NB4 (cell line): ENCODE results near the gene PKM.

ENCODE experiments used
- DNase-seq: peaks from one replicate; pipeline ENCODE4 v3.0.0; 2010; ENCODE audit warnings: low read depth
- H3K4me3 ChIP-seq: one replicate; pipeline ENCODE4 v1.5.1; 2011; ENCODE audit warnings: mild to moderate bottlenecking, low read depth, low read length, moderate library complexity
- MYC ChIP-seq: IDR thresholded peaks from 2 replicates; pipeline ENCODE4 v1.6.1; 2011; ENCODE audit warnings: low read depth, low read length
- POLR2A ChIP-seq: IDR thresholded peaks from 2 replicates; pipeline ENCODE4 v1.6.1; 2011; ENCODE audit warnings: mild to moderate bottlenecking; ENCODE audit not compliant: insufficient read length; ENCODE audit errors: extremely low read depth
- TF ChIP-seq, protein P1 (sequence below): IDR thresholded peaks from one replicate; pipeline ENCODE4 v1.5.1; 2012; ENCODE audit warnings: low read depth, low read length
- TF ChIP-seq, protein P2 (sequence below): IDR thresholded peaks from 2 replicates; pipeline ENCODE4 v1.6.1; 2011; ENCODE audit warnings: low read depth, low read length

Gene PKM

DNA sequence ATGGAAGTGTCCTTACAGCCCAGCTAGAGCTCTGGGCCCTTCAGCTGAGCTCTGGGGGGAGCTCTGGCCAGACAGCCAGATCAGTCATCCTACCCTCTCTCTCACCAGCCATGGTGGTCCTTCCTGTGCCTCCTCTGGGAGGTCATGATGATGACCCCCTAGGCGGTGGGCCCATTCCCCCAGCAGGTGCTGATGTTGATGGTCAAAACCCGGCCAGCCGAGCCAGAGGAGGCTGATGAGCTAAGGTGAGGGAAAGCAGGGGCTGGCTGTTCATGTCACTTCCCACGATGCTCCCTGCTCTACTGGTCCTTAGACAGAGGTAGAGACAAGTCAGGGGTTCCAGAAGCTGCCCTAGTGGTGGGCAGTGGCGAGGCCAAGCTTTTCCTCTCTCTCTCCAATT is 68.4 kb downstream of the PKM start:
- no peak for DNase-seq
- no peak overlapping the region for H3K4me3 ChIP-seq
- TF ChIP-seq, protein P1, sequence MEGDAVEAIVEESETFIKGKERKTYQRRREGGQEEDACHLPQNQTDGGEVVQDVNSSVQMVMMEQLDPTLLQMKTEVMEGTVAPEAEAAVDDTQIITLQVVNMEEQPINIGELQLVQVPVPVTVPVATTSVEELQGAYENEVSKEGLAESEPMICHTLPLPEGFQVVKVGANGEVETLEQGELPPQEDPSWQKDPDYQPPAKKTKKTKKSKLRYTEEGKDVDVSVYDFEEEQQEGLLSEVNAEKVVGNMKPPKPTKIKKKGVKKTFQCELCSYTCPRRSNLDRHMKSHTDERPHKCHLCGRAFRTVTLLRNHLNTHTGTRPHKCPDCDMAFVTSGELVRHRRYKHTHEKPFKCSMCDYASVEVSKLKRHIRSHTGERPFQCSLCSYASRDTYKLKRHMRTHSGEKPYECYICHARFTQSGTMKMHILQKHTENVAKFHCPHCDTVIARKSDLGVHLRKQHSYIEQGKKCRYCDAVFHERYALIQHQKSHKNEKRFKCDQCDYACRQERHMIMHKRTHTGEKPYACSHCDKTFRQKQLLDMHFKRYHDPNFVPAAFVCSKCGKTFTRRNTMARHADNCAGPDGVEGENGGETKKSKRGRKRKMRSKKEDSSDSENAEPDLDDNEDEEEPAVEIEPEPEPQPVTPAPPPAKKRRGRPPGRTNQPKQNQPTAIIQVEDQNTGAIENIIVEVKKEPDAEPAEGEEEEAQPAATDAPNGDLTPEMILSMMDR, result no peak
- TF ChIP-seq, protein P2, sequence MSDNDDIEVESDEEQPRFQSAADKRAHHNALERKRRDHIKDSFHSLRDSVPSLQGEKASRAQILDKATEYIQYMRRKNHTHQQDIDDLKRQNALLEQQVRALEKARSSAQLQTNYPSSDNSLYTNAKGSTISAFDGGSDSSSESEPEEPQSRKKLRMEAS, result no peak
- TF ChIP-seq POLR2A (no peak), MYC (no peak)

DNA sequence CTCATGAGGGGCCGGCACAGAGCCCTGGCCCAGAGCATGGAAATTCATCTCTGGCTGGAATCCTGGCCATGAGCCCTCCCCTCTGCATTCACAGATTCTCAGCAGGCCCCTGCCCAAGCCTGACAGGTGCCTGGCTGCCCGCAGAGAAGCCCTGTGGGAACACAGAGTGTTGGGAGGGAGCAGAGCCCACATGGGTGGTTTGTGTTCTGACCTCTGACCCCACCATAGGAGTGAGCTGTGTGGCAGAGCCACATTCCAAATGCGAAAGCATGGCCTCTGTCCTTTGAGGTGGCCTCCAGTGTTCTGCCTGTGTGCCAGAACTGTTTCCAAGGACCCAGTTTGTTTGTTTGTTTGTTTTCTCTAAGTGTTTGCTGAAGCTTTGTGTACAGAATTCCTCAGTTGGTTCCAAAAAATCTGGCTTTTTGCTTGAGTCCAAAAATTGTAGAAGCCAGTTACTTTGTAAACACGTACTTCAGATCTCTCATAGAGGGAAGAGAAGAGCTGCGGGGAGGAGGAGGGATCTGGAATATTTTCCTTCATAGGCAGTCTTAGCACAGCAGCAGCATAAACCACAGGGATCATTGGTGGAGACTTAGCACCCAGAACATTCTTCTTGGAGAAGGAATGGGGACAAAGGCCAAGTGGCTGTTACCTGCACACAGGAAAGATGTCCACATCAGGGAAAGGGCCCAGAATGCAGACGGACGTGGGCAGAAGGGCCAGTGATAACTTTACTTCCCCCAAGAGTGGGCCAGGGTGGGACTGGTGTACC is 69.4 kb downstream of the PKM start:
- no peak for TF ChIP-seq MYC
- TF ChIP-seq, protein P1, result no peak
- TF ChIP-seq, protein P2, result no peak
- DNase-seq, result no peak
- no peak overlapping the region for H3K4me3 ChIP-seq

DNA sequence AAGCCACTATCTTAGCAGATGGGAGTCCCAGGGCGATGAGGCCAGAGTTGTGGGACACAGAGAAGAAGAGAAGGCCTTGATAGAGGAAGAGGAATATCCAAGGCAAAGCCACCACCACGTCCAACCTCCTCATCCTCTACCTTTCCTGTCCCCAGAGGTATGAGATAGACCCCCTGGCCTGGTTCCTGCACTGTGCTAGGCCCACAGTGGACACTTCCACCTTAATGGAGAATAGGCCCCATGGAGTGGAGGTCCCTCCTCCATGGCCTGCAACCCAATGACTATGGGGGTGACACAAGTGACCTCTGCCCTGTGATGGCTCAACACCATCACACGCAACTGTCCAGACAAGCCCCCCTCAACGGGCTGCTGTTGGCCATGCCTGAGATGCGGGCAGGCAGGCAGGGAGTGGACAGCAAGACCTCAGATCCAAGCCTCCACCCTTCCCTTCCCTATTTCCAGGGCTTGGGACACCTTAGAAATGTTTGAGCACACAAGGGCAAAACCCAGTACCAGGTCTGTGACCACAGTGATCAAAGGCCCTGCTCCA is 70.2 kb downstream of the PKM start:
- TF ChIP-seq, protein P1, result no peak
- TF ChIP-seq, protein P2, result no peak
- TF ChIP-seq POLR2A (no peak), MYC (no peak)
- no peak overlapping the region for H3K4me3 ChIP-seq
- DNase-seq, result no peak

DNA sequence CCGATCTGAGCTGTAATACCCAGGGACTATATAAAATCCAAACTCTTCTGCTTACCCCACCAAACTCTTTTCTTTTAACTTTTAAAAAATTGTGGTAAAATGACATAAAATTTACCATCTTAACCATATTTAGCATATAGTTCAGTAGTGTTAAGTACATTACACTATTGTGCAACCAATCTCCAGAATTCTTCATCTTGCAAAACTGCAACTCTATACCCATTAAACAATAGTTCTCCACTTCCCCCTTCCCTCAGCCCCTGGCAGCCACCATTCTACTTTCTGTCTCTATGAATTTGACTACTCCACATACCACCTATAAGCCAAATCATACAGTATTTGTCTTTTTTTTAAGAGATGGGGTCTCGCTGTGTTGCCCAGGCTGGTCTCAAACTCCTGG is 74.1 kb downstream of the PKM start:
- H3K4me3 ChIP-seq, result no peak overlapping the region
- peak; percentile 35 for DNase-seq
- TF ChIP-seq, protein P1, result no peak
- TF ChIP-seq, protein P2, result no peak
- no peak for TF ChIP-seq POLR2A
- no peak for TF ChIP-seq MYC

GRCh38 chr15:72155635-72156616 is 75.1 kb downstream of the PKM start:
- peak; percentile 78 for DNase-seq
- TF ChIP-seq MYC (no peak), POLR2A (no peak)
- TF ChIP-seq, protein P1, result peak; percentile 96

More at GRCh38 chr15:72155635-72156616, 75.1 kb downstream of the PKM start:
- no peak overlapping the region for H3K4me3 ChIP-seq
